Amygdala (tissue), 56 donors: ENCODE results near the gene PIBF1.
"Not testable (repeated sequence)": the region's sequence is repeated elsewhere in the genome, so short reads cannot be mapped to it uniquely, and the experiment has no call there.

Source experiments
- DNase-seq, 56 donors: peaks; one replicate each; lab custom pipeline; 2025; lab: John Stamatoyannopoulos, UW

The PIBF1 gene

GRCh38 chr13:72901546-72901945 lies 119.6 kb downstream of the PIBF1 start:
- DNase-seq: not testable (repeated sequence)

- DNase-seq: no peak
Observed at GRCh38 chr13:72908416-72908815, 126.5 kb downstream of the PIBF1 start.

- no peak for DNase-seq
Observed at GRCh38 chr13:72911981-72912380, 130.0 kb downstream of the PIBF1 start.

- peak in 1 of 56 donors; percentile 2 for DNase-seq
Observed at GRCh38 chr13:72920097-72920496, 138.2 kb downstream of the PIBF1 start.

- DNase-seq: no peak
Observed at GRCh38 chr13:72931311-72931710, 149.4 kb downstream of the PIBF1 start.

- DNase-seq: no peak
Observed at GRCh38 chr13:72932250-72932649, 150.3 kb downstream of the PIBF1 start.

- not testable (repeated sequence) for DNase-seq
Observed at GRCh38 chr13:72946267-72946666, 164.3 kb downstream of the PIBF1 start.

GRCh38 chr13:72952529-72953141 lies 170.7 kb downstream of the PIBF1 start:
- DNase-seq: no peak

GRCh38 chr13:72953391-72953965 lies 171.5 kb downstream of the PIBF1 start:
- peak in 1 of 56 donors; percentile 1 for DNase-seq

- no peak for DNase-seq
Observed at GRCh38 chr13:72959643-72960042, 177.7 kb downstream of the PIBF1 start.

- DNase-seq: no peak
Observed at GRCh38 chr13:72960114-72960513, 178.2 kb downstream of the PIBF1 start.

GRCh38 chr13:72960541-72960940 lies 178.6 kb downstream of the PIBF1 start:
- DNase-seq: no peak

GRCh38 chr13:72963762-72964161 lies 181.8 kb downstream of the PIBF1 start:
- no peak for DNase-seq

GRCh38 chr13:72970301-72970880 lies 188.5 kb downstream of the PIBF1 start:
- DNase-seq: no peak

GRCh38 chr13:72970956-72971355 lies 189.0 kb downstream of the PIBF1 start:
- no peak for DNase-seq

GRCh38 chr13:72973234-72973633 lies 191.3 kb downstream of the PIBF1 start:
- no peak for DNase-seq

GRCh38 chr13:72983085-72983768 lies 201.3 kb downstream of the PIBF1 start:
- DNase-seq: no peak

GRCh38 chr13:72985610-72986009 lies 203.7 kb downstream of the PIBF1 start:
- no peak for DNase-seq

GRCh38 chr13:72986197-72986596 lies 204.3 kb downstream of the PIBF1 start:
- DNase-seq: no peak

- DNase-seq: no peak
Observed at GRCh38 chr13:72990953-72991352, 209.0 kb downstream of the PIBF1 start.

- DNase-seq: no peak
Observed at GRCh38 chr13:72998012-72998411, 216.1 kb downstream of the PIBF1 start.
